ENCODE results near the gene MCL1. TPM values are rescaled to one million over a fixed set of nuclear protein-coding genes. Genes with fewer than 3 reads are reported as not detected.
A peak's percentile ranks its signal among the peaks of the same experiment; 100 is the strongest.

The MCL1 gene
- total RNA-seq, 4 donors from 2014 or later: 102 to 154 (median 140) TPM

DNA sequence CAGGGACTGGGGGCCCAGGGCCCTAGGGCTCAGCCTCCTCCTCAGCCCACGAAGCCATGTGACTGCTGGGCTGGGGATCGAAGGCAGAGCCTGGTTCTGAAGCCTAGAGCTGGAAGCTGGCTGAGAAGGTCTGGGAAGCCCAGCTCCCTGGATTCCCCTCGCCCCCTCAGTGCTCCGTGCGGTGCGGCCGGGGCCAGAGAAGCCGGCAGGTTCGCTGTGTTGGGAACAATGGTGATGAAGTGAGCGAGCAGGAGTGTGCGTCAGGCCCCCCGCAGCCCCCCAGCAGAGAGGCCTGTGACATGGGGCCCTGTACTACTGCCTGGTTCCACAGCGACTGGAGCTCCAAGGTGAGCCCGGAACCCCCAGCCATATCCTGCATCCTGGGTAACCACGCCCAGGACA lies 21.1 kb downstream of the MCL1 start:
- H3K36me3 ChIP-seq: peaks cover 0 to 7% (median 0%) of the 10 kb centered on the region in 3 donors
- peaks cover 6 to 37% (median 22%) of the 10 kb centered on the region in 4 donors for H3K4me1 ChIP-seq
- H3K4me3 ChIP-seq: no peak overlapping the region
- H3K27me3 ChIP-seq: no peaks in the 10 kb centered on the region
- TF ChIP-seq, protein P1, sequence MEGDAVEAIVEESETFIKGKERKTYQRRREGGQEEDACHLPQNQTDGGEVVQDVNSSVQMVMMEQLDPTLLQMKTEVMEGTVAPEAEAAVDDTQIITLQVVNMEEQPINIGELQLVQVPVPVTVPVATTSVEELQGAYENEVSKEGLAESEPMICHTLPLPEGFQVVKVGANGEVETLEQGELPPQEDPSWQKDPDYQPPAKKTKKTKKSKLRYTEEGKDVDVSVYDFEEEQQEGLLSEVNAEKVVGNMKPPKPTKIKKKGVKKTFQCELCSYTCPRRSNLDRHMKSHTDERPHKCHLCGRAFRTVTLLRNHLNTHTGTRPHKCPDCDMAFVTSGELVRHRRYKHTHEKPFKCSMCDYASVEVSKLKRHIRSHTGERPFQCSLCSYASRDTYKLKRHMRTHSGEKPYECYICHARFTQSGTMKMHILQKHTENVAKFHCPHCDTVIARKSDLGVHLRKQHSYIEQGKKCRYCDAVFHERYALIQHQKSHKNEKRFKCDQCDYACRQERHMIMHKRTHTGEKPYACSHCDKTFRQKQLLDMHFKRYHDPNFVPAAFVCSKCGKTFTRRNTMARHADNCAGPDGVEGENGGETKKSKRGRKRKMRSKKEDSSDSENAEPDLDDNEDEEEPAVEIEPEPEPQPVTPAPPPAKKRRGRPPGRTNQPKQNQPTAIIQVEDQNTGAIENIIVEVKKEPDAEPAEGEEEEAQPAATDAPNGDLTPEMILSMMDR (IDR thresholded peaks at IDR 0.05): no peak
- no peak for TF ChIP-seq POLR2A (IDR thresholded peaks at IDR 0.05)
- DNase-seq: no peak
- peak overlapping the region in 2 of 4 donors; percentile 97 to 98 for H3K27ac ChIP-seq
- H3K9me3 ChIP-seq: no peaks in the 10 kb centered on the region

DNA sequence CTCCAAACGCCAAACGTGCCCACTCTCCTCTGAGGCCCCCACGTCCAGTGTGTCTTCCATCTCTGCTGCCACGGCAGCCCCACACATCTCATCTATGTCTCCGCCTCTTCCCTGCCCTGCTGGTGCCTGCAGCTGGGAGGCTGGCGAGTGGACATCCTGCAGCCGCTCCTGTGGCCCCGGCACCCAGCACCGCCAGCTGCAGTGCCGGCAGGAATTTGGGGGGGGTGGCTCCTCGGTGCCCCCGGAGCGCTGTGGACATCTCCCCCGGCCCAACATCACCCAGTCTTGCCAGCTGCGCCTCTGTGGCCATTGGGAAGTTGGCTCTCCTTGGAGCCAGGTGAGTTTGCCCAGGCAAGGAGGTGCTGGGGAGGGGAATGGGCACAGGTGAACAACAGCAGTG lies 21.6 kb downstream of the MCL1 start:
- DNase-seq: no peak
- no peak overlapping the region for H3K27ac ChIP-seq
- TF ChIP-seq, protein P1 (IDR thresholded peaks at IDR 0.05): no peak
- H3K27me3 ChIP-seq: no peaks in the 10 kb centered on the region
- H3K4me1 ChIP-seq: peaks cover 4 to 37% (median 20%) of the 10 kb centered on the region in 4 donors
- no peaks in the 10 kb centered on the region for H3K9me3 ChIP-seq
- no peak overlapping the region for H3K4me3 ChIP-seq
- H3K36me3 ChIP-seq: peaks cover 0 to 7% (median 0%) of the 10 kb centered on the region in 3 donors

DNA sequence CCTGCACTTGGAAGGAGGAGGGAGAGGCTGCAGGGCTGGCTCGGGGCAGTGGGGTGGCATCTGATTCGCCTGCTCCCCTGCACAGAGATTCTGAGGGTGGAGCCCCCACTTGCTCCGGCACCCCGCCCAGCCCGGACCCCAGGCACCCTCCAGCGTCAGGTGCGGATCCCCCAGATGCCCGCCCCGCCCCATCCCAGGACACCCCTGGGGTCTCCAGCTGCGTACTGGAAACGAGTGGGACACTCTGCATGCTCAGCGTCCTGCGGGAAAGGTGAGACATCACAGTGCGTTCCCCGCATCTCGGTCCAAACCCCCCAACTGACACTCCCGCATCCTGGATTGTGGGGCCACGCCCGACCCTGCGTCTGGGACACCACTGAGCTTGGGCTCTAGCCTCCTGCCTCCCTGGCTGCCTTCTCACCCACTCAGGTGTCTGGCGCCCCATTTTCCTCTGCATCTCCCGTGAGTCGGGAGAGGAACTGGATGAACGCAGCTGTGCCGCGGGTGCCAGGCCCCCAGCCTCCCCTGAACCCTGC lies 22.3 kb downstream of the MCL1 start:
- DNase-seq: peak in 1 of 3 donors; percentile 48
- Histone ChIP-seq H3K4me1 (peaks cover 3 to 37% (median 17%) of the 10 kb centered on the region in 4 donors), H3K4me3 (no peak overlapping the region), H3K36me3 (peaks cover 0 to 7% (median 0%) of the 10 kb centered on the region in 3 donors), H3K27ac (no peak overlapping the region), H3K27me3 (no peaks in the 10 kb centered on the region), H3K9me3 (no peaks in the 10 kb centered on the region)
- TF ChIP-seq POLR2A (IDR thresholded peaks at IDR 0.05): no peak
- TF ChIP-seq, protein P1 (IDR thresholded peaks at IDR 0.05): no peak

DNA sequence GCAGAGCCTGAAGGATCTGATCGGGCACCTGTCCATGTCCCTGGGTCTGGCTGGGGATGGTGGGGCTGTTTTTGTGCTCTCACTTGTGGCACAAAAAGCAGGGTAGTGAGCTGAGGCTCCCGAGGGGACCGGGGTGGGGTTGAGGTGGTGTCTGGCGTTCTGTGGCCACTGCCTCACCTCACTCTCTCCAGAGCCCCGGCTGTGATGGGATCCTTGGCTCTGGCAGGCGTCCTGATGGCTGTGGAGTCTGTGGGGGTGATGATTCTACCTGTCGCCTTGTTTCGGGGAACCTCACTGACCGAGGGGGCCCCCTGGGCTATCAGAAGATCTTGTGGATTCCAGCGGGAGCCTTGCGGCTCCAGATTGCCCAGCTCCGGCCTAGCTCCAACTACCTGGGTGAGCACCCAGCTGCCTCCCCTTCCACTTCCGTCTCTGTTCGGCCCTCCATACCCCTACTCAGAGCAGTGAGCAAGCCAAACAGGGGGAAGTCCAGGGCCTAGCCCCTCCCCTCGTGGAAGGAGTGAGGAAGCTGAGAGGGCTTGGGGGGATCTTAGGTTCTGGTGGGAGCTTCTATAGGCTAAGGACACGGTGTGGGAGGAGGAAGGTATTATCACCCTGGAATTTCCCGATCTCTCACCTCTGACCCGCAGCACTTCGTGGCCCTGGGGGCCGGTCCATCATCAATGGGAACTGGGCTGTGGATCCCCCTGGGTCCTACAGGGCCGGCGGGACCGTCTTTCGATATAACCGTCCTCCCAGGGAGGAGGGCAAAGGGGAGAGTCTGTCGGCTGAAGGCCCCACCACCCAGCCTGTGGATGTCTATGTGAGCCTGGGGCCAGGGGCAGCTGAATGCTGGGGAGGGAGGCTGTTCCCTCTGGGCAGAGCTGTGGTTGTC lies 23.2 kb downstream of the MCL1 start:
- peaks cover 3 to 45% (median 16%) of the 10 kb centered on the region in 4 donors for H3K4me1 ChIP-seq
- H3K9me3 ChIP-seq: no peaks in the 10 kb centered on the region
- no peaks in the 10 kb centered on the region for H3K27me3 ChIP-seq
- no peak overlapping the region for H3K27ac ChIP-seq
- TF ChIP-seq, protein P1 (IDR thresholded peaks at IDR 0.05): no peak
- TF ChIP-seq POLR2A (IDR thresholded peaks at IDR 0.05): no peak
- DNase-seq: no peak
- peaks cover 0 to 7% (median 0%) of the 10 kb centered on the region in 3 donors for H3K36me3 ChIP-seq
- no peak overlapping the region for H3K4me3 ChIP-seq

DNA sequence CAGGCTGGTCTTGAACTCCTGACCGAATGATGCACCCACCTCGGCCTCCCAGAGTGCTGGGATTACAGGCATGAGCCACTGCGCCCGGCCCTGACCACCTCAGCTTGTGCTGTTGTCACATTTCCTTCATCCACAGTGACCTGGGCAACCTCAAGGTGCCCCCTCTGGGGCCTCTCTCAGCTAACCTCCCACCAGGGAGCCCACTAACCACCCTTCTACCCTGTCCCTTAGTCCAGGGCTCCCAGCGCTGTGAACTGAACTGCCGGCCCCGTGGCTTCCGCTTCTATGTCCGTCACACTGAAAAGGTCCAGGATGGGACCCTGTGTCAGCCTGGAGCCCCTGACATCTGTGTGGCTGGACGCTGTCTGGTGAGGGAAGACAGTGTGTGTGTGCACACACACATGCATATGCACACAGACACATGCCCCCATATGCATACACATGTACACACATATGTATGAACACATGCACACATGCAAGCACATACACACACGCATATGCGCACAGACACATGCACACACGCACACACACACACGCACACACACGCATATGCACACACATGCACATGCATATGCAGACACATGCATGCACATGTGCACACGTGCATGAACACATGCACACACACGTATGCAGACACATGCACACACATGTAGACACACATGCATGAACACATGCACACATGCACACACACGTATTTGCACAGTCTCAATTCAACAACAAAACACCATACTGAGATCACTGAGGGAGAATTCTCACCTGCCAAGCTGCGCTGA lies 24.0 kb downstream of the MCL1 start:
- Histone ChIP-seq H3K27me3 (no peaks in the 10 kb centered on the region), H3K9me3 (no peaks in the 10 kb centered on the region), H3K4me1 (peaks cover under 1 to 41% (median 11%) of the 10 kb centered on the region in 4 donors), H3K27ac (no peak overlapping the region), H3K36me3 (peaks cover 0 to 7% (median 0%) of the 10 kb centered on the region in 3 donors), H3K4me3 (no peak overlapping the region)
- DNase-seq: no peak
- TF ChIP-seq POLR2A (IDR thresholded peaks at IDR 0.05): no peak
- TF ChIP-seq, protein P1 (IDR thresholded peaks at IDR 0.05): no peak
